ENCODE results near the gene PEX5L. TPM values are rescaled to one million over a fixed set of nuclear protein-coding genes. Genes with fewer than 3 reads are reported as not detected.

PEX5L gene
- total RNA-seq, 6 experiments from 2014 or later, result not detected

DNA sequence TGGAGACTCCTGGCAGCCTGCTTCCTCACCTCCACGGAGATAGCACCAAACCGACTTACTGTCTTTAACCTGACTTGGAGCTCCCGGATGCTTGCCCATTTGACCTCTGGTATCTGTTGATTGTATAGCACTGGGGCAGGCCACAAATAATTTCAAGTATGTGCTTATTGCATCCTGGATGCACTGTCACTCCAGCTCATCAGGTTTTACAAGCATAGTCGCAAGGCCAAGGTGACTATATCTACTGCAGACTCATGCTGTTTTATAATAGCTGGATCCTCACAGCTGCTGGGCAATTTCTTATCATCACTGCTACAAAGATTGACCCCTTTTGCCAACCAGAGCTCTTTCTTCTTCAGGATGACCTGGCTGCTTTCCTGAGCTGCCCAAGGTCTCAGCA, 45.6 kb downstream of the PEX5L start:
- intact Hi-C loops (cut with DNase I), result no loop called here

DNA sequence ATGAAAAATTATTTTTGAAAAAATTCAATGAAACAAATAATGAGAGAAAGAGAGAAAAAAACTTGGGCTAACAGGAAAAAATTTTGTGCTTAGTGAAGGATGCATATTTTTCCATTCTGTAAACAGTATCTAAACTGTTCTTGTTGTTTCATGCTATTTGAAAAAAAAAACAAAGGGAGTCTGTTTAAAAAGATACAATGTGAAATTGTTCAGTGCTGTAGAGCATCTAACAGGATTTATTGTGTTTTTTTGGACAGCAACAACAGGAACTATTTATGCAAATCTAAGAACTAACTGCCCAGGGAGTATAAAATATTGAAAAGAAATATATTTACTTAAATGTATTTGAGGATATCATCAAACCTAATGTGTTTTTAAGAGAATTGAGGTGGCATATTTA, 55.1 kb downstream of the PEX5L start:
- H3K9me3 ChIP-seq, result no peaks in the 10 kb centered on the region
- no peaks in the 10 kb centered on the region for H3K27me3 ChIP-seq
- no peak for DNase-seq
- no peak overlapping the region for H3K4me3 ChIP-seq
- TF ChIP-seq CTCF (IDR thresholded peaks at IDR 0.05) (no peak), POLR2A (IDR thresholded peaks at IDR 0.05) (no peak)
- H3K27ac ChIP-seq, result no peak overlapping the region
- no peak for ATAC-seq
- no peaks in the 10 kb centered on the region for H3K4me1 ChIP-seq
- no peaks in the 10 kb centered on the region for H3K36me3 ChIP-seq
- intact Hi-C loops (cut with DNase I), result no loop called here

More for the DNA sequence above, 45.6 kb downstream of the PEX5L start:
- no peak for ATAC-seq
- Histone ChIP-seq H3K27me3 (no peaks in the 10 kb centered on the region), H3K4me1 (no peaks in the 10 kb centered on the region), H3K4me3 (no peak overlapping the region), H3K27ac (no peak overlapping the region), H3K36me3 (no peaks in the 10 kb centered on the region), H3K9me3 (no peaks in the 10 kb centered on the region)
- no peak for DNase-seq
- WGBS (ENCODE audit: insufficient coverage, low coverage, low lambda C conversion rate, missing lambda C conversion rate), result 55% methylated on average over 2 of the region's 4 CpGs
- TF ChIP-seq CTCF (IDR thresholded peaks at IDR 0.05), result no peak
- no peak for TF ChIP-seq POLR2A (IDR thresholded peaks at IDR 0.05)

DNA sequence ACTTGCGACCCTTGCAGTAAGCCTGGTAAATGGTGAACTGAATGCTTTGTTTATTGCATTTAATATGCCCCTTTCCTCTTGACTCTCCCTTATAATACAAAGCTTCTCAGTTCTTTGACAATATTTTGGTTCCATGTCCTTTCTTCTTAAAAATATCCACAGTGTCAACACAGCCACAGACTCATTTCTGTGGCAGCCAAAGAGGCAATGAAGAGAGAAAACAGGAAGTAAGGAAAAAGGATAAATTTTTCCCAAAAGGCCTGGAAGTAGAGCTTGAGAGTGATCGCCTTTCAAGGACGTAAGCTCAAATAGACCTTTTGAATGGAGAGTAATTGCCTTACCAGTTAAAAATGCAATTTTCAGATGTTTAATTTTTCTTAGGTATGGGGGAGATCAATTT, 59.4 kb downstream of the PEX5L start:
- 56% methylated on average over 3 of the region's 3 CpGs for WGBS (ENCODE audit: insufficient coverage, low coverage, low lambda C conversion rate, missing lambda C conversion rate)
- Histone ChIP-seq H3K4me3 (no peak overlapping the region), H3K27me3 (no peaks in the 10 kb centered on the region), H3K9me3 (no peaks in the 10 kb centered on the region), H3K4me1 (no peaks in the 10 kb centered on the region), H3K36me3 (no peaks in the 10 kb centered on the region), H3K27ac (no peak overlapping the region)
- ATAC-seq (no peak), DNase-seq (no peak)
- intact Hi-C loops (cut with DNase I), result no loop called here
- no peak for TF ChIP-seq POLR2A (IDR thresholded peaks at IDR 0.05)

- no peaks in the 10 kb centered on the region for H3K36me3 ChIP-seq
- WGBS (ENCODE audit: insufficient coverage, low coverage, low lambda C conversion rate, missing lambda C conversion rate), result 23% methylated on average over 4 of the region's 4 CpGs
- no peaks in the 10 kb centered on the region for H3K27me3 ChIP-seq
- no peaks in the 10 kb centered on the region for H3K9me3 ChIP-seq
- intact Hi-C loops (cut with DNase I), result no loop called here
- peaks cover 0 to 3% (median 0%) of the 10 kb centered on the region in 4 donors for H3K4me1 ChIP-seq
- H3K27ac ChIP-seq, result no peak overlapping the region
- DNase-seq (no peak), ATAC-seq (no peak)
- TF ChIP-seq CTCF (IDR thresholded peaks at IDR 0.05) (no peak), POLR2A (IDR thresholded peaks at IDR 0.05) (no peak)
- H3K4me3 ChIP-seq, result no peak overlapping the region
Measured at GRCh38 chr3:179973931-179974361, 62.8 kb downstream of the PEX5L start.

- TF ChIP-seq CTCF (IDR thresholded peaks at IDR 0.05) (no peak), POLR2A (IDR thresholded peaks at IDR 0.05) (no peak)
Measured at GRCh38 chr3:179972881-179973423, 63.8 kb downstream of the PEX5L start.

More at GRCh38 chr3:179972881-179973423, 63.8 kb downstream of the PEX5L start:
- H3K27ac ChIP-seq, result no peak overlapping the region
- intact Hi-C loops (cut with DNase I), result no loop called here
- no peak for ATAC-seq
- H3K4me3 ChIP-seq, result no peak overlapping the region
- H3K27me3 ChIP-seq, result no peaks in the 10 kb centered on the region
- no peak for DNase-seq
- peaks cover 0 to 3% (median 0%) of the 10 kb centered on the region in 4 donors for H3K4me1 ChIP-seq
- 25% methylated on average over 2 of the region's 2 CpGs for WGBS (ENCODE audit: insufficient coverage, low coverage, low lambda C conversion rate, missing lambda C conversion rate)
- no peaks in the 10 kb centered on the region for H3K9me3 ChIP-seq
- H3K36me3 ChIP-seq, result no peaks in the 10 kb centered on the region
